HepG2 (cell line): ENCODE data around the gene KLHL33. TPM values are rescaled to one million over a fixed set of nuclear protein-coding genes. Genes with fewer than 3 reads are reported as not detected.
A peak's percentile ranks its signal among the peaks of the same experiment; 100 is the strongest.

Experiments used
- AKNA ChIP-seq: sonication (generic); formaldehyde crosslinking; IDR thresholded peaks from 2 replicates; pipeline ENCODE4 v1.4.0; 2020; ENCODE audit warnings: missing genetic modification reagents, borderline replicate concordance
- DPF2 ChIP-seq: sonication (generic); formaldehyde crosslinking; IDR thresholded peaks from 2 replicates; pipeline ENCODE4 v1.4.0; 2020; ENCODE audit warnings: mild to moderate bottlenecking, low read depth, missing genetic modification reagents, borderline replicate concordance
- DR1 ChIP-seq: sonication (generic); formaldehyde crosslinking; IDR thresholded peaks from 2 replicates; pipeline ENCODE4 v1.8.0; 2021; ENCODE audit warnings: mild to moderate bottlenecking, missing genetic modification reagents, inconsistent platforms
- HNRNPH1 ChIP-seq: fragments of 200-400 bp; formaldehyde crosslinking; optimal IDR thresholded peaks from 2 replicates; pipeline ENCODE3; 2017; ENCODE audit warnings: mild to moderate bottlenecking, low read depth, low read length
- HOXD1 ChIP-seq: sonication (generic); formaldehyde crosslinking; IDR thresholded peaks from 2 replicates; pipeline ENCODE4 v1.5.0; 2020; ENCODE audit warnings: missing genetic modification reagents
- KDM5A ChIP-seq: fragments of 200-600 bp; sonication (generic); IDR thresholded peaks from 2 replicates; pipeline ENCODE4 v1.7.0; 2018; ENCODE audit warnings: antibody characterized with exemption, mild to moderate bottlenecking, low read length, borderline replicate concordance
- MED1 ChIP-seq: sonication (generic); formaldehyde crosslinking; IDR thresholded peaks from 2 replicates; pipeline ENCODE4 v1.4.0; 2020; ENCODE audit warnings: missing genetic modification reagents
- RBFOX2 ChIP-seq: fragments of 200-400 bp; formaldehyde crosslinking; IDR thresholded peaks from 2 replicates; pipeline ENCODE4 v1.6.1; 2017; ENCODE audit warnings: low read depth, mild to moderate bottlenecking, low read length
- SMAD1 ChIP-seq: sonication (generic); formaldehyde crosslinking; IDR thresholded peaks from 2 replicates; pipeline ENCODE4 v1.4.0; 2020; ENCODE audit warnings: missing genetic modification reagents, low read depth, mild to moderate bottlenecking, borderline replicate concordance
- SP5 ChIP-seq: IDR thresholded peaks from 2 replicates; pipeline ENCODE4 v1.6.1; 2016; ENCODE audit warnings: low read depth, borderline replicate concordance
- STAT5B ChIP-seq: sonication (generic); formaldehyde crosslinking; IDR thresholded peaks from 2 replicates; pipeline ENCODE4 v1.4.0; 2020; ENCODE audit warnings: missing genetic modification reagents
- YEATS4 ChIP-seq: sonication (generic); formaldehyde crosslinking; IDR thresholded peaks from 2 replicates; pipeline ENCODE4 v1.4.0; 2020; ENCODE audit warnings: missing genetic modification reagents, borderline replicate concordance
- ZNF546 ChIP-seq: sonication (generic); formaldehyde crosslinking; conservative IDR thresholded peaks from 2 replicates; pipeline ENCODE4 v1.8.1; 2023; ENCODE audit warnings: mild to moderate bottlenecking, missing genetic modification reagents
- polyA plus RNA-seq, 8 experiments: library from polyadenylated mRNA; depleted of rRNA in 3 of 8; stranded (reverse) in 7 of 8; unstranded in 1 of 8; fragments of >200 nt; fragmentation: Illumina TruSeq in 4 of 8; extraction: Trizol in 4 of 8; gene quantifications; 2 replicates each; pipeline versions ENCODE4 v1.2.1 to v1.2.3, GENCODE V29; 2011 to 2016; ENCODE audit warnings: low read depth in 4 of 8, missing spikeins in 1 of 8, mixed read lengths in 1 of 8; ENCODE audit not compliant: insufficient read depth in 1 of 8
- total RNA-seq, 5 experiments: library from RNA; depleted of rRNA; stranded (reverse); fragments of >200 nt; fragmentation: Illumina TruSeq; extraction: Trizol; gene quantifications; 2 replicates each; pipeline ENCODE4 v1.2.3, GENCODE V29; 2016; ENCODE audit warnings: low read depth in 1 of 5
- TF ChIP-seq, protein P1 (sequence below): sonication (generic); formaldehyde crosslinking; IDR thresholded peaks from 2 replicates; pipeline ENCODE4 v1.4.0; 2020; ENCODE audit warnings: mild to moderate bottlenecking, missing genetic modification reagents
- TF ChIP-seq, protein P2 (sequence below), 2 experiments: IDR thresholded peaks; 2 replicates each; pipeline ENCODE4 v1.6.1; 2011 to 2012; ENCODE audit warnings: low read length in 2 of 2, borderline replicate concordance in 1 of 2, low read depth in 1 of 2, mild to moderate bottlenecking in 1 of 2, moderate library complexity in 1 of 2
- TF ChIP-seq, protein P3 (sequence below): sonication (generic); formaldehyde crosslinking; IDR thresholded peaks from 2 replicates; pipeline ENCODE4 v1.8.0; 2022; ENCODE audit warnings: missing genetic modification reagents, low read depth, mild to moderate bottlenecking, borderline replicate concordance
- TF ChIP-seq, protein P4 (sequence below): IDR thresholded peaks from 2 replicates; pipeline ENCODE4 v1.6.1; 2016; ENCODE audit warnings: low read depth

KLHL33 gene
- total and polyA plus RNA-seq, 2 of the 13 experiments (the other 11 are each of a cell fraction or from before 2014, with no cell fraction given), result not detected

- TF ChIP-seq RBFOX2 (0 out of 2 replicates have a peak, but pooled peaks have one; percentile 30), MED1 (peak; percentile 62), SMAD1 (CRISPR knock-in tag) (peak; percentile 80), HNRNPH1 (no peak), SP5 (CRISPR knock-in tag) (no peak), AKNA (no peak), YEATS4 (peak; percentile 21; the same call in 1 of the 2 replicates), ZNF546 (no peak), STAT5B (CRISPR knock-in tag) (no peak), HOXD1 (CRISPR knock-in tag) (no peak), DR1 (CRISPR knock-in tag) (no peak), KDM5A (no peak), DPF2 (CRISPR knock-in tag) (peak; percentile 70; the same call in 1 of the 2 replicates)
- TF ChIP-seq, protein P1, sequence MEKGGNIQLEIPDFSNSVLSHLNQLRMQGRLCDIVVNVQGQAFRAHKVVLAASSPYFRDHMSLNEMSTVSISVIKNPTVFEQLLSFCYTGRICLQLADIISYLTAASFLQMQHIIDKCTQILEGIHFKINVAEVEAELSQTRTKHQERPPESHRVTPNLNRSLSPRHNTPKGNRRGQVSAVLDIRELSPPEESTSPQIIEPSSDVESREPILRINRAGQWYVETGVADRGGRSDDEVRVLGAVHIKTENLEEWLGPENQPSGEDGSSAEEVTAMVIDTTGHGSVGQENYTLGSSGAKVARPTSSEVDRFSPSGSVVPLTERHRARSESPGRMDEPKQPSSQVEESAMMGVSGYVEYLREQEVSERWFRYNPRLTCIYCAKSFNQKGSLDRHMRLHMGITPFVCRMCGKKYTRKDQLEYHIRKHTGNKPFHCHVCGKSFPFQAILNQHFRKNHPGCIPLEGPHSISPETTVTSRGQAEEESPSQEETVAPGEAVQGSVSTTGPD (CRISPR knock-in tag), result no peak
- TF ChIP-seq, protein P2, sequence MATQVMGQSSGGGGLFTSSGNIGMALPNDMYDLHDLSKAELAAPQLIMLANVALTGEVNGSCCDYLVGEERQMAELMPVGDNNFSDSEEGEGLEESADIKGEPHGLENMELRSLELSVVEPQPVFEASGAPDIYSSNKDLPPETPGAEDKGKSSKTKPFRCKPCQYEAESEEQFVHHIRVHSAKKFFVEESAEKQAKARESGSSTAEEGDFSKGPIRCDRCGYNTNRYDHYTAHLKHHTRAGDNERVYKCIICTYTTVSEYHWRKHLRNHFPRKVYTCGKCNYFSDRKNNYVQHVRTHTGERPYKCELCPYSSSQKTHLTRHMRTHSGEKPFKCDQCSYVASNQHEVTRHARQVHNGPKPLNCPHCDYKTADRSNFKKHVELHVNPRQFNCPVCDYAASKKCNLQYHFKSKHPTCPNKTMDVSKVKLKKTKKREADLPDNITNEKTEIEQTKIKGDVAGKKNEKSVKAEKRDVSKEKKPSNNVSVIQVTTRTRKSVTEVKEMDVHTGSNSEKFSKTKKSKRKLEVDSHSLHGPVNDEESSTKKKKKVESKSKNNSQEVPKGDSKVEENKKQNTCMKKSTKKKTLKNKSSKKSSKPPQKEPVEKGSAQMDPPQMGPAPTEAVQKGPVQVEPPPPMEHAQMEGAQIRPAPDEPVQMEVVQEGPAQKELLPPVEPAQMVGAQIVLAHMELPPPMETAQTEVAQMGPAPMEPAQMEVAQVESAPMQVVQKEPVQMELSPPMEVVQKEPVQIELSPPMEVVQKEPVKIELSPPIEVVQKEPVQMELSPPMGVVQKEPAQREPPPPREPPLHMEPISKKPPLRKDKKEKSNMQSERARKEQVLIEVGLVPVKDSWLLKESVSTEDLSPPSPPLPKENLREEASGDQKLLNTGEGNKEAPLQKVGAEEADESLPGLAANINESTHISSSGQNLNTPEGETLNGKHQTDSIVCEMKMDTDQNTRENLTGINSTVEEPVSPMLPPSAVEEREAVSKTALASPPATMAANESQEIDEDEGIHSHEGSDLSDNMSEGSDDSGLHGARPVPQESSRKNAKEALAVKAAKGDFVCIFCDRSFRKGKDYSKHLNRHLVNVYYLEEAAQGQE (IDR thresholded peaks at IDR 0.05; ENCODE audit: borderline replicate concordance in 1 of 2, low read depth in 1 of 2, low read length in 2 of 2), result no peak
- TF ChIP-seq, protein P3, sequence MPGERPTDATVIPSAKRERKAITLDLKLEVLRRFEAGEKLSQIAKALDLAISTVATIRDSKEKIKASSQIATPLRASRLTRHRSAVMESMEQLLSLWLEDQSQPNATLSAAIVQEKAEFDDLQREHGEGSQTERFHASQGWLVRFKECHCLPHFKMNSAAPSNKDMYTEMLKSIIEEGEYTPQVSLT (CRISPR knock-in tag), result no peak
- TF ChIP-seq, protein P4, sequence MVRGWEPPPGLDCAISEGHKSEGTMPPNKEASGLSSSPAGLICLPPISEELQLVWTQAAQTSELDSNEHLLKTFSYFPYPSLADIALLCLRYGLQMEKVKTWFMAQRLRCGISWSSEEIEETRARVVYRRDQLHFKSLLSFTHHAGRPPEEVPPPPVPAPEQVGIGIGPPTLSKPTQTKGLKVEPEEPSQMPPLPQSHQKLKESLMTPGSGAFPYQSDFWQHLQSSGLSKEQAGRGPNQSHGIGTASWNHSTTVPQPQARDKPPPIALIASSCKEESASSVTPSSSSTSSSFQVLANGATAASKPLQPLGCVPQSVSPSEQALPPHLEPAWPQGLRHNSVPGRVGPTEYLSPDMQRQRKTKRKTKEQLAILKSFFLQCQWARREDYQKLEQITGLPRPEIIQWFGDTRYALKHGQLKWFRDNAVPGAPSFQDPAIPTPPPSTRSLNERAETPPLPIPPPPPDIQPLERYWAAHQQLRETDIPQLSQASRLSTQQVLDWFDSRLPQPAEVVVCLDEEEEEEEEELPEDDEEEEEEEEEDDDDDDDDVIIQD, result peak; percentile 49; the same call in 1 of the 2 replicates
Observed at GRCh38 chr14:20376071-20376588, 59.8 kb downstream of the KLHL33 start (continued).
